Mucosa of stomach (tissue), 1 donor: Measurements from ENCODE around the gene SEC16A.
"Not testable (repeated sequence)": the region's sequence is repeated elsewhere in the genome, so short reads cannot be mapped to it uniquely, and the experiment has no call there.

Source experiments
- H3K27me3 ChIP-seq: one replicate; pipeline ENCODE4 v1.7.0; 2013; ENCODE audit warnings: mild to moderate bottlenecking, low read length; ENCODE audit not compliant: control insufficient read depth, insufficient read depth
- H3K36me3 ChIP-seq: one replicate; pipeline ENCODE4 v1.7.0; 2013; ENCODE audit warnings: low read length; ENCODE audit not compliant: control insufficient read depth, insufficient read depth
- H3K4me1 ChIP-seq: one replicate; pipeline ENCODE4 v1.7.0; 2013; ENCODE audit warnings: mild to moderate bottlenecking, low read length; ENCODE audit not compliant: control insufficient read depth, insufficient read depth
- H3K4me3 ChIP-seq: one replicate; pipeline ENCODE4 v1.7.0; 2013; ENCODE audit warnings: low read length
- H3K9ac ChIP-seq: one replicate; pipeline ENCODE4 v1.7.0; 2013; ENCODE audit warnings: mild to moderate bottlenecking, low read length, moderate library complexity
- H3K9me3 ChIP-seq: one replicate; pipeline ENCODE4 v1.7.0; 2013; ENCODE audit warnings: mild to moderate bottlenecking, low read length, moderate library complexity; ENCODE audit not compliant: control insufficient read depth
- donor health status: Pancreatic carcinoma.

Gene SEC16A

DNA sequence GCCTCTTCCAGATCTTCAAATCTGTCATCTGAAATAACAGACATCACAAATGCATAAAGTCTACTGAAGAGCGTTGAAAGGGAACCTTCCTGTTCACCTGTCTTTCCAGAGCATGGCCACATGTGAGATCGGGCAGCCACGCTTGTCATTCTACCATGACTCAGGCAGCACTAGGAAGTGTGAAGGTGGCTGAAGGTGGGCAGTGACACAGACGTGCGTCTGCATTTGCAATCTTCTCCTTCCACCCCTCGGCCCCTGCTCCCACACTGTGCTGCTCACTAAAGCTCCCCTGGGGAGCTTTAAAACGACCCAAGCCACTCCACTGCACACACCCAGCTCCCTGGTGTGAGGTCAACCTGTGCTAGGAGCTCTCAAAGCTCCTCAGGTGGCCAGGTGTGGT is 74.9 kb downstream of the SEC16A start:
- no peaks in the 10 kb centered on the region for H3K9me3 ChIP-seq
- peaks cover 16% of the 10 kb centered on the region for H3K4me1 ChIP-seq
- no peak overlapping the region for H3K4me3 ChIP-seq
- H3K9ac ChIP-seq = no peak overlapping the region
- H3K27me3 ChIP-seq = no peaks in the 10 kb centered on the region
- peaks cover 3% of the 10 kb centered on the region for H3K36me3 ChIP-seq

DNA sequence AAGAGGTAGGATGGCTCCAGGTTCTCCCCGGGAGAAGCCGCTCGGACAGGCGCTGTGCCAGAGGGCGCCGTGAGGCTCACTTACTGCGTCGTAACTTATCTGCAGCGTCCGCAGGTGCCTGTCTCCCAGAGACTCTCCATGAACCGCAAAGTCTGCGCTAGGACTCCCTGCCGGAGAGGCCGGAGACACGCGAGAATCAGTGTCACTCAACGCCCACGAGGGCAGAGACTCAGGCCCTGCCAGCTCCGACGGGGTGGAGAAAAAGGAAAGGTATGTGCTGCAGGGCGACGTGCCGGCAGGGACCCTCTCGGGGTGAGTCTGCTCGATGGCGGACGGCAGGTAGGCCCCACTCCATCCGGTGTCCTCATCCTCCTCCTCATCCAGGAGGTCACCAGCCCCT is 75.8 kb downstream of the SEC16A start:
- not testable (repeated sequence) for H3K36me3 ChIP-seq, H3K9ac ChIP-seq, H3K4me3 ChIP-seq

DNA sequence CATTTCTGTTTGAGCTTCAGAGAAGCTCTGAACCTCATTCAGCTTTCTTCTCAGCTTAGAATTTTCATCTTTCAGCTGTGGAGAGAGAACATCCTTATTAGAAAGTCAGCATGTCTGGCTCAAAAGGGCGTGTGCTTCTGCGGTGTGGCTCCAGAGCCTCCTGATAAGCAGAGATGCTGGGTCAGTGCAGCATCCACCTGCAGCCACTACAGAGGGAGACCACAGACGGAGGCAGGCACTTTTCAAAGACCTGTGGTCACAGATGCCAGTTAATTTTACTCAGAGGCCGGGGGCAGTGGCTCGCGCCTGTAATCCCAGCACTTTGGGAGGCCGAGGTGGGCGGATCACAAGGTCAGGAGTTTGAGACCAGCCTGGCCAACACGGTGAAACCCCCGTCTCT is 76.9 kb downstream of the SEC16A start:
- H3K27me3 ChIP-seq, H3K9ac ChIP-seq, H3K9me3 ChIP-seq, H3K36me3 ChIP-seq, H3K4me3 ChIP-seq, H3K4me1 ChIP-seq: not testable (repeated sequence)

More for the DNA sequence above, 75.8 kb downstream of the SEC16A start:
- H3K9me3 ChIP-seq, H3K27me3 ChIP-seq: not testable (repeated sequence)
- H3K4me1 ChIP-seq = peaks cover 16% of the 10 kb centered on the region

DNA sequence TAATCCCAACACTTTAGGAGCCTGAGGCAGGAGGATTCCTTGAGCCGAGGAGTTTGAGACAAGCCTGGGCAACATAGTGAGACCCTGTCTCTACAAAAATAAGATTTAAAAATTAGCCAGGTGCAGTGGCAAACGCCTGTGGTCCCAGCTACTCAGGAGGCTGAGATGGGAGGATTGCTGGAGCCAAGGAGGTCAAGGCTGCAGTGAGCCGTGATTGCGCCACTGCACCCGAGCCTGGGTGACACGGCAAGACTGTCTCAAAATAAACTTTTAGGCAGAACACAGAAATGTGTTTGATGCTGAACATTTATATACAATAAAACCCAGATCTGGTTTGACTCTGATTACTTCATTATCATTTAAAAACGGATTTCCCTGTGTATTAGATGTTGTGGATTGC is 77.4 kb downstream of the SEC16A start:
- Histone ChIP-seq H3K27me3 (no peaks in the 10 kb centered on the region), H3K9ac (no peak overlapping the region), H3K9me3 (no peaks in the 10 kb centered on the region), H3K4me1 (peaks cover 8% of the 10 kb centered on the region), H3K4me3 (no peak overlapping the region), H3K36me3 (no peaks in the 10 kb centered on the region)

DNA sequence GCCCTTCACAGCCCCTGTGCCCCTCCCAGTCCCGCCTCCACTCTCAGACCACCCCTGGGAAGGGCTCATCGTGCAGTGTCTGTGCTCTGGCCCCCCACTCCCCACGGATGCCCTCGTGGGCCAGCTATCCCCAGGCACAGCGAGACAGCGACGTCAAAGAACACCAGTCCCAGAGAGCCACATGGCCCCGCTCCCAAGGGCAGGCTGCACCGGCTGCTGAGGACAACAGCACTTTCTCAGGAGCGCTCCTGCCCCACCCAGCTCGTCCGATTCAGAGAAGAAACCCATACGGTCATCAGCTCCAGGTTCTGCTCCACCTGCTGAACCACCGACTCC is 78.1 kb downstream of the SEC16A start:
- Histone ChIP-seq H3K4me3 (no peak overlapping the region), H3K36me3 (no peaks in the 10 kb centered on the region), H3K9ac (no peak overlapping the region), H3K27me3 (no peaks in the 10 kb centered on the region), H3K4me1 (peaks cover 10% of the 10 kb centered on the region), H3K9me3 (no peaks in the 10 kb centered on the region)

DNA sequence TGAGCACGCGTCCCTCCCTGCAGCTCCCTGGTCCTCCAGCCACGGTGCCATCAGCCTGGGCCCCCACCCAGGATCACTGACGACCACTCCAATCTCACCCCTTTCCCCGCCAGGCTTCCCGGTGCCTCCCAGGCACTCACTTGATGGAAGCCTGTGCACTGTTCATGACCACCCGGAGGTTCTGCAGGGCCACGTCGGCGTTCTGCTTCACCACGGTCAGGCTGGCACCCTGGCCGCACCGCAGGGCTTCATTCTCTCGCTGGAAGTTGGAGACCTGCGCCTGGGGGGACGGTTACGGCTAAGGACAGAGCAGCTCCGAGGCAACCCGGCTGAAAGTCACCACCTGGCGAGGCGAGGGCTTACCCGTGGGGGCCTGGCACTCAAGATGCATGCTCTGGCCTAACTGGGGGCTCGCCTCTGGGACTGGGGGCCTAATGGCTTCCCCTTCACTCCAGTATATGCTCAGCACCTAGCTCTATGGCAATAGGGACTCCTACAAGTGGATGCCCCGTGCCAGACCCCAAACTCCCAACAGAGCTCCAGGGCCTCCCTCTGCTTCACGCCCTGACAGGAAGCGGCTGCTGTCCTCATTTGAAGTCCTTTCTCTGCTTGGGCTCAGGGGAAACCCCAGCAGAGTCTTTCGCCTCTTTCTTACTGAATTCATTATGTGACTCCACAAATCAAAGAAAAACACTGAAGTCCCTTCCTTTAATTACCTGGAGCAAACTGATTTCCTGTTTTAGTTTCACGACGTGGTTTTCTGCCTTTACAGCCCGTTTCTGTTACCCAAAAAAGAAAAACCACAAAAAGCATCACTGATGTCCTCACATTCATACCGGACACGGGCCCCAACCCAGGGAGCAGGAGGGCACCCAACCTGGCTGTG is 78.7 kb downstream of the SEC16A start:
- Histone ChIP-seq H3K27me3 (no peaks in the 10 kb centered on the region), H3K4me1 (peaks cover 8% of the 10 kb centered on the region), H3K36me3 (no peaks in the 10 kb centered on the region), H3K4me3 (no peak overlapping the region), H3K9me3 (no peaks in the 10 kb centered on the region), H3K9ac (no peak overlapping the region)

DNA sequence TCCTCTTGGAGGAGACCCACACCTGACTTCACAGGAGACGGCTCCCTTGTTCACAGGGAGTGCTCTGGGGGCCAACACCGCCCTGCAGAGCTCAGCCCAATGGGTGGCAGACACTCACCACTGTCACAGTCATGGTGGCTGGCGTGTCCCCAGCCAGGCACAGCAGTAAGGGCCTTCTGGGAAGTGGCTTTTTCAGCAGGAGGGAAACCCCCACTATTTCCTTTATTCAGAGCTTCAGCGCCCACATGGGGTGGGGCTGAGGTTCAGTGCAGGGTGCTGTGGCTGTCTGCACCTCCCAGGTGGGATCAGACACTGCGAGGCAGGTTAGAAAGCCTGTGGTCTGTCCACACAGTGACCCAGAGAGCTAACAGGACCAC is 79.3 kb downstream of the SEC16A start:
- H3K36me3 ChIP-seq = no peaks in the 10 kb centered on the region

DNA sequence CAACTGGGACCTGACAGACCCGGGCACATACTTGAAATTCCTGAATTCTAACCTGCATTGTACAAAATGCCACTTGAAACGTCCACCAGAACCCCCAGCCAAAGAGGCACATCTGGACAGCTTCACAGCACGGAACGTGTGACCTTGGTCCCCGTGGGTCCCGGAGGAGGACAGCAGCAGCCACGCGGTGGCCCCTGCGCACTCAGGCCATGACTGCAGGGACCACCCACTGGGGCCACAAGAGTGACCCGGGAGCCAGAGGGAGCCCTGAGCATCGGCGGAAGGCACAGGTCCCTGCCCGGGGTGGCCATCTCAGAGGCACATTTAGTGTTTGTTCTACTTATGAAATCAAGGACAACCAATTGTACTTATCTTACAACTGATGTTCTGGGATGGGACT is 80.8 kb downstream of the SEC16A start:
- peaks cover 19% of the 10 kb centered on the region for H3K4me1 ChIP-seq
- no peaks in the 10 kb centered on the region for H3K36me3 ChIP-seq

More for the DNA sequence above, 79.3 kb downstream of the SEC16A start:
- Histone ChIP-seq H3K27me3 (no peaks in the 10 kb centered on the region), H3K9me3 (no peaks in the 10 kb centered on the region), H3K9ac (no peak overlapping the region), H3K4me3 (no peak overlapping the region), H3K4me1 (peaks cover 15% of the 10 kb centered on the region)

DNA sequence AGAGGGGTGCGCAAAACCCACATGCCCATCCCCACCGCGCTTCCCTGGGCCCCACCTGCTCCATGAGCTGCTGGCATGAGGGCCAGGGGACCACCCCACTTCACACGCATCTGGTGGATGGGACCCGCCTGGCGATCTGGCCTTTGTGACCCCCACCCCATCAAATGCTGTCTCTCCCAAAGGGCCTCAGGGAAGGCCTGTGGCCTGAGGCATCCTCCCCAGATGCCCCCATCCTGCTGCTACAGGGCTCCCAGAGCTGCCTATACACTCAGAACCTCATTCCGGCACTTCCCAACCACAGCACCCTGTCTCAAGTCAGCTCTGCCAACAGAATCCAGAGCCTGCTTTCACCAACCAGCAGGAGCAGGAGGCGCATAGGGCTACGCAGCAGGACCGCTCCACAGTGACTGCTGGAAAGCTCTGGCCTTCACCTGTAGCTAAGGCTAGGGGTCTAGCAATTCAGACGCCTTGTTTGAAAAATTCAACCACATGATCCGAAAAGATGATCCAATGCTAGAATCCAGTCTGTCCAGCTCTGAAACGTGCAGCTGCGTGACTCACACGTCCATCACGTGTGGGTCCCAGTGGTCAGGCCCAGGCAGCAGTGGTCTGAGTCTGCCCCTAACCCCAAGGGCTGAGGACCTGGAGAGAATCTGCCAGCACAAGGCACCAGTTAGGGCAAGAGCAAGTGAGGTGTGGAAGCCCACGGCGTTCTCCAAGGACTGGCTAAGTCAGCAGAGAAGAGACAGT is 81.5 kb downstream of the SEC16A start:
- Histone ChIP-seq H3K4me3 (no peak overlapping the region), H3K27me3 (no peaks in the 10 kb centered on the region), H3K9me3 (no peaks in the 10 kb centered on the region), H3K9ac (no peak overlapping the region), H3K36me3 (no peaks in the 10 kb centered on the region), H3K4me1 (peaks cover 19% of the 10 kb centered on the region)

More for the DNA sequence above, 80.8 kb downstream of the SEC16A start:
- H3K27me3 ChIP-seq = no peaks in the 10 kb centered on the region
- H3K9ac ChIP-seq = no peak overlapping the region
- H3K9me3 ChIP-seq = no peaks in the 10 kb centered on the region
- no peak overlapping the region for H3K4me3 ChIP-seq

DNA sequence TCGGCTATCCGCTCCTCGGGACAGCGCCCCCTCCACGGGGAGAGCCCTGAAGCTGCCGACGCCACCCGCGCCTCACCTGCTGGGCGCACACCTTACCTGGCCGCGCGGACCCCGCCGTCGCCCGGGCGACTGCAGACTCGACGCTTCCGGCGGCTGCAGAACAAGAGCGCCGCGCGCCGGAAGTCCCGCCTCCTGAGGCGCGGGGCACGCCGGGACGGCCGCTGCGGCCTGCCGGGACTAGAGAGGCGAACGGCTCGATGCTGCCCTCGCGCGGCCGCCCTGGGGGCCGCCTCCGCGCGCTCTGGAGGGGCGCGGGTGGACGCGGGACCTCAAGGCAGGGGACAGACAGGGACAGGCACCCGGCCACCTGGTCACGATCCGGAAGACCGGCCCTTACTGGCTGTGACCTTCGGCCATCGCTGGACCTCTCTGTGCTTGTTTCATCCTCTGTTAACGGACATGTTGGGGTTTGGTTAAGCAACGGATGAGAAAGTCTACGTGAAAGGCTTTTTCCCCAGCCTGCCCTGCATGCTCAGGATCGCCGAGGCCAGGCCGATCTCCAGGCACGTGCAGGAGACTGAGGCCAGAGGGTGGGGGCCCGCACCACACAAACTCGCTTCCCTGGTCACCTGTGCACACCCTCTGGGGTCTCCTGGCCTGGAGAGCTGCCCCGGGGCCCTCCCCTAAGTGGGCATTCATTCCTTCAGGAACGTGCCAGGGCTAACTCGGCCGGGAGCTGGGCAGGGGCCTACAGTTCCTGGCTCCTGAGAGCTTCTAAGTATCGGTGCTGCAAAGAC is 82.6 kb downstream of the SEC16A start, which contains the start of gene SNAPC4:
SNAPC4 (minus strand) TSS at position 133 of the 797 bp plus-strand sequence. CDS start 1,742 bp downstream, outside the sequence.
- peak within 1 kb of the TSS; percentile 58 for H3K9ac ChIP-seq
- H3K9me3 ChIP-seq = no peaks in the 10 kb centered on the region
- H3K27me3 ChIP-seq = no peaks in the 10 kb centered on the region
- H3K4me3 ChIP-seq = peak within 1 kb of the TSS; percentile 46
- H3K4me1 ChIP-seq = peaks cover 19% of the 10 kb centered on the region
- peaks cover 1% of the 10 kb centered on the region for H3K36me3 ChIP-seq

DNA sequence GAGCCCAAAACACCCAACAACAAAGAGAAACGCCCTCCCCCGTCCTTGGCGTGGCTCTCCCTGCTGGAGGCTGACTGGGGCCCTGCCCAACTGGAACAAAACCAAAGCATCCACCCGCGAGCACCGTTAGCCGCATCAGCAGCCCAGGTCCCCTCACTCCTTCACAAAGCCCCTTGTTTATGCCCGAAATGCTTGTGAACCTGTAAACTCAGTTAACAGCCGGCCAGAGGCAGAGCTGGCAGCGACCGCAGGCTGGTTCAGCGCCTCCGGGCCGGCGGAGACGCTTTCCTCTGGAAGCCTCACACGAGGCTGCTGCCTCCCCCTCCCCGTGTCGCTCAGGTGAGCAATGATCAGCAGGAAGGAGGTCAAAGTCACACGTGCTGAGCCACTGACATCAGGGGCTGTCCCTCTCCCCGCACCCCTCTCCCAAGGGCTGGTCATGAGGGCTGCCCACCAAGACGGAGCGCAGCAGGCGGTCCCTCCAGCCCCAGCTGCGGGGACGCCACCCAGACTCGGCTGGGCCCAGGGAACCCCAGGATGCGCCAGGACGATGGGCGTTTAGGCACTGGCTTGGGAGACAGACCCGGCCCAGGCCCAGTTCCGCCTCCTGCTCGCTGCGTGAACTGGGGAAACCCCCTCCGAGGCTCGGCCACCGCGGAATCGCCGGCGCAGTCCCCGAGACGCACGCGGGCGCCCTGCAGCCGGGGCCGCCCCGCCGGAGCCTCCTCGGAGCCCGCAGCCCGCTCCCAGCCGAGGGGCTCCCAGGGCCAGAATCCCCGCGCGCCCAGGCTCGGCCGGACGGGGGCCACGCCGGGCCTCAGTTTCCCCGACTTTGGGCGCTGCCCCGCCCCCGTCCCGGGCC is 83.4 kb downstream of the SEC16A start:
- no peaks in the 10 kb centered on the region for H3K27me3 ChIP-seq
- H3K36me3 ChIP-seq = peaks cover 6% of the 10 kb centered on the region
- no peaks in the 10 kb centered on the region for H3K9me3 ChIP-seq
- peaks cover 19% of the 10 kb centered on the region for H3K4me1 ChIP-seq
- peak overlapping the region; percentile 58 for H3K9ac ChIP-seq
- peak overlapping the region; percentile 46 for H3K4me3 ChIP-seq
